Measurements from ENCODE around the gene RGS3.

- no peak for TF ChIP-seq POLR2A (IDR thresholded peaks at IDR 0.05)
- TF ChIP-seq CTCF (IDR thresholded peaks at IDR 0.05): no peak
- TF ChIP-seq POLR2AphosphoS5 (IDR thresholded peaks at IDR 0.05): no peak
- no peak for TF ChIP-seq EP300 (IDR thresholded peaks at IDR 0.05)
Measured at GRCh38 chr9:113428062-113428615, 35.4 kb upstream of the RGS3 start.

All from sigmoid colon (tissue), 4 donors.